Neural cell (in vitro differentiated cells): ENCODE results near the gene PGM3.

Experiments used
- CTCF ChIP-seq: fragments of 450-650 bp; IDR thresholded peaks from 2 replicates; pipeline ENCODE4 v1.5.1; 2014; ENCODE audit warnings: antibody characterized with exemption, mild to moderate bottlenecking, moderate library complexity; ENCODE audit not compliant: poor library complexity, severe bottlenecking
- EZH2 ChIP-seq: fragments of 200-600, 300-800 bp; shearing (Covaris generic), sonication (generic); IDR thresholded peaks from 2 replicates; pipeline ENCODE4 v1.6.1; 2014; ENCODE audit warnings: antibody characterized with exemption, low read length, borderline replicate concordance, mild to moderate bottlenecking; ENCODE audit not compliant: insufficient read depth, poor library complexity, severe bottlenecking
- POLR2AphosphoS5 ChIP-seq: IDR thresholded peaks from 2 replicates; pipeline ENCODE4 v1.6.1; 2012
- RAD21 ChIP-seq: fragments of 450-650 bp; conservative IDR thresholded peaks from 2 replicates; pipeline ENCODE4 v1.6.1; 2014; ENCODE audit warnings: antibody characterized with exemption, mild to moderate bottlenecking, moderate library complexity

GRCh38 chr6:83138758-83139157 lies 54.3 kb downstream of the PGM3 start:
- TF ChIP-seq POLR2AphosphoS5 (no peak), RAD21 (no peak), CTCF (no peak), EZH2 (no peak)
